HEK293 (cell line): ENCODE data around the gene SFT2D1.

Experiments used
- CTCF ChIA-PET: fragments of 350-600 bp; formaldehyde crosslinking; extraction: SDS; loops from one replicate; lab custom pipeline; 2021; ENCODE audit warnings: antibody characterized with exemption; lab: Yijun Ruan, JAX
- POLR2A ChIA-PET: fragments of 300-600 bp; formaldehyde crosslinking; extraction: SDS; loops from one replicate; lab custom pipeline; 2020; ENCODE audit warnings: antibody characterized with exemption, inconsistent platforms; lab: Yijun Ruan, JAX
- H3K27ac ChIP-seq: fragments of 200-500 bp; sonication (Bioruptor generic); 2 replicates; pipeline ENCODE4 v1.5.1; 2014; ENCODE audit warnings: low read depth, low read length, control low read depth, inconsistent platforms; ENCODE audit errors: extremely low read depth
- H3K36me3 ChIP-seq, 2 experiments: fragments of 200-500 bp in 1 of 2; sonication (Bioruptor generic) in 1 of 2; 1 replicate in 1 of 2; 2 replicates in 1 of 2; pipeline ENCODE4 v1.5.1; 2014 to 2017; ENCODE audit warnings: inconsistent platforms in 2 of 2, low read length in 2 of 2; ENCODE audit not compliant: control insufficient read depth in 2 of 2, insufficient read depth in 1 of 2
- H3K4me1 ChIP-seq: fragments of 200-500 bp; sonication (Bioruptor generic); 2 replicates; pipeline ENCODE4 v1.5.1; 2014; ENCODE audit warnings: mild to moderate bottlenecking, low read length, inconsistent platforms; ENCODE audit not compliant: control insufficient read depth, insufficient read depth
- H3K4me3 ChIP-seq: 2 replicates; pipeline ENCODE4 v1.5.1; 2011; ENCODE audit warnings: low read depth, mild to moderate bottlenecking, control low read depth, low read length, moderate library complexity
- H3K9me3 ChIP-seq: fragments of 200-500 bp; sonication (Bioruptor generic); 2 replicates; pipeline ENCODE4 v1.5.1; 2014; ENCODE audit warnings: low read depth, low read length, inconsistent platforms; ENCODE audit not compliant: control insufficient read depth, insufficient read depth
- EGR2 ChIP-seq: fragments of 450-650 bp; formaldehyde crosslinking; IDR thresholded peaks from 2 replicates; pipeline ENCODE4 v1.5.1; 2016; ENCODE audit warnings: low read depth, missing biosample characterization, missing genetic modification characterization
- PRDM1 ChIP-seq: fragments of 450-650 bp; formaldehyde crosslinking; IDR thresholded peaks from 2 replicates; pipeline ENCODE4; 2016; ENCODE audit warnings: missing biosample characterization, missing genetic modification characterization
- ZBTB7A ChIP-seq: fragments of 450-650 bp; formaldehyde crosslinking; IDR thresholded peaks from 2 replicates; pipeline ENCODE4 v1.5.1; 2016; ENCODE audit warnings: low read depth, missing biosample characterization, missing genetic modification characterization
- ZBTB8A ChIP-seq: fragments of 450-650 bp; formaldehyde crosslinking; IDR thresholded peaks from 2 replicates; pipeline ENCODE4 v1.5.1; 2016; ENCODE audit warnings: missing biosample characterization, missing genetic modification characterization
- ZEB2 ChIP-seq: fragments of 450-650 bp; formaldehyde crosslinking; IDR thresholded peaks from 2 replicates; pipeline ENCODE4 v1.5.1; 2016; ENCODE audit warnings: missing biosample characterization, missing genetic modification characterization
- ZFHX2 ChIP-seq: fragments of 450-650 bp; formaldehyde crosslinking; conservative IDR thresholded peaks from 2 replicates; pipeline ENCODE4 v1.5.1; 2016; ENCODE audit warnings: missing biosample characterization, missing genetic modification characterization
- ZNF157 ChIP-seq: fragments of 450-650 bp; formaldehyde crosslinking; IDR thresholded peaks from 2 replicates; pipeline ENCODE4 v1.5.1; 2016; ENCODE audit warnings: missing biosample characterization, missing genetic modification characterization
- ZNF280C ChIP-seq: fragments of 450-650 bp; formaldehyde crosslinking; IDR thresholded peaks from 2 replicates; pipeline ENCODE4 v1.5.1; 2016; ENCODE audit warnings: missing biosample characterization, missing genetic modification characterization
- ZNF335 ChIP-seq: fragments of 450-650 bp; formaldehyde crosslinking; conservative IDR thresholded peaks from 2 replicates; pipeline ENCODE4 v1.5.1; 2016; ENCODE audit warnings: missing biosample characterization, missing genetic modification characterization
- ZNF398 ChIP-seq: fragments of 450-650 bp; formaldehyde crosslinking; IDR thresholded peaks from 2 replicates; pipeline ENCODE4 v1.5.1; 2017; ENCODE audit warnings: missing biosample characterization, missing genetic modification characterization
- ZNF501 ChIP-seq: fragments of 450-650 bp; formaldehyde crosslinking; IDR thresholded peaks from 2 replicates; pipeline ENCODE4 v1.5.1; 2016; ENCODE audit warnings: missing biosample characterization, missing genetic modification characterization
- ZNF544 ChIP-seq: fragments of 450-650 bp; formaldehyde crosslinking; IDR thresholded peaks from 2 replicates; pipeline ENCODE4 v1.5.0; 2017; ENCODE audit warnings: missing biosample characterization, missing genetic modification characterization
- ZNF549 ChIP-seq: fragments of 450-650 bp; IDR thresholded peaks from 2 replicates; pipeline ENCODE4 v1.5.1; 2018; ENCODE audit warnings: missing biosample characterization, missing genetic modification characterization, mild to moderate bottlenecking, inconsistent platforms, moderate library complexity
- ZNF623 ChIP-seq: fragments of 450-650 bp; formaldehyde crosslinking; IDR thresholded peaks from 2 replicates; pipeline ENCODE4 v1.5.1; 2016; ENCODE audit warnings: missing biosample characterization, missing genetic modification characterization
- ZNF654 ChIP-seq: fragments of 450-650 bp; formaldehyde crosslinking; IDR thresholded peaks from 2 replicates; pipeline ENCODE4 v1.5.1; 2016; ENCODE audit warnings: low read depth, missing biosample characterization, missing genetic modification characterization
- ZNF707 ChIP-seq: fragments of 450-650 bp; formaldehyde crosslinking; IDR thresholded peaks from 2 replicates; pipeline ENCODE4 v1.5.1; 2016; ENCODE audit warnings: missing biosample characterization, missing genetic modification characterization
- ZNF791 ChIP-seq: fragments of 450-650 bp; formaldehyde crosslinking; IDR thresholded peaks from 2 replicates; pipeline ENCODE4 v1.5.1; 2016; ENCODE audit warnings: missing biosample characterization, missing genetic modification characterization
- ZNF837 ChIP-seq: fragments of 450-650 bp; formaldehyde crosslinking; IDR thresholded peaks from 2 replicates; pipeline ENCODE4 v1.5.1; 2016; ENCODE audit warnings: missing biosample characterization, missing genetic modification characterization
- TF ChIP-seq, protein P1 (sequence below): fragments of 450-650 bp; formaldehyde crosslinking; IDR thresholded peaks from 2 replicates; pipeline ENCODE4 v1.5.1; 2016; ENCODE audit warnings: missing biosample characterization, missing genetic modification characterization
- TF ChIP-seq, protein P2 (sequence below): fragments of 450-650 bp; formaldehyde crosslinking; IDR thresholded peaks from 2 replicates; pipeline ENCODE4 v1.5.1; 2016; ENCODE audit warnings: missing biosample characterization, missing genetic modification characterization

SFT2D1 gene

GRCh38 chr6:166301611-166302529 lies 40.5 kb downstream of the SFT2D1 start:
- CTCF ChIA-PET, result interaction anchor here (0.7 to 1.3 kb wide), 2 partner anchors 11 to 100 kb away, joined by 3 read pairs; no protein-coding TSS in a partner anchor
- H3K27ac ChIP-seq, result no peak overlapping the region
- POLR2A ChIA-PET, result no interaction called here
- TF ChIP-seq ZNF501 (tag by site-specific recombination) (no peak), ZNF623 (no peak), ZBTB8A (tag by site-specific recombination) (no peak), ZNF335 (no peak), EGR2 (tag by site-specific recombination) (no peak), ZNF398 (tag by site-specific recombination) (no peak)
- TF ChIP-seq, protein P1, sequence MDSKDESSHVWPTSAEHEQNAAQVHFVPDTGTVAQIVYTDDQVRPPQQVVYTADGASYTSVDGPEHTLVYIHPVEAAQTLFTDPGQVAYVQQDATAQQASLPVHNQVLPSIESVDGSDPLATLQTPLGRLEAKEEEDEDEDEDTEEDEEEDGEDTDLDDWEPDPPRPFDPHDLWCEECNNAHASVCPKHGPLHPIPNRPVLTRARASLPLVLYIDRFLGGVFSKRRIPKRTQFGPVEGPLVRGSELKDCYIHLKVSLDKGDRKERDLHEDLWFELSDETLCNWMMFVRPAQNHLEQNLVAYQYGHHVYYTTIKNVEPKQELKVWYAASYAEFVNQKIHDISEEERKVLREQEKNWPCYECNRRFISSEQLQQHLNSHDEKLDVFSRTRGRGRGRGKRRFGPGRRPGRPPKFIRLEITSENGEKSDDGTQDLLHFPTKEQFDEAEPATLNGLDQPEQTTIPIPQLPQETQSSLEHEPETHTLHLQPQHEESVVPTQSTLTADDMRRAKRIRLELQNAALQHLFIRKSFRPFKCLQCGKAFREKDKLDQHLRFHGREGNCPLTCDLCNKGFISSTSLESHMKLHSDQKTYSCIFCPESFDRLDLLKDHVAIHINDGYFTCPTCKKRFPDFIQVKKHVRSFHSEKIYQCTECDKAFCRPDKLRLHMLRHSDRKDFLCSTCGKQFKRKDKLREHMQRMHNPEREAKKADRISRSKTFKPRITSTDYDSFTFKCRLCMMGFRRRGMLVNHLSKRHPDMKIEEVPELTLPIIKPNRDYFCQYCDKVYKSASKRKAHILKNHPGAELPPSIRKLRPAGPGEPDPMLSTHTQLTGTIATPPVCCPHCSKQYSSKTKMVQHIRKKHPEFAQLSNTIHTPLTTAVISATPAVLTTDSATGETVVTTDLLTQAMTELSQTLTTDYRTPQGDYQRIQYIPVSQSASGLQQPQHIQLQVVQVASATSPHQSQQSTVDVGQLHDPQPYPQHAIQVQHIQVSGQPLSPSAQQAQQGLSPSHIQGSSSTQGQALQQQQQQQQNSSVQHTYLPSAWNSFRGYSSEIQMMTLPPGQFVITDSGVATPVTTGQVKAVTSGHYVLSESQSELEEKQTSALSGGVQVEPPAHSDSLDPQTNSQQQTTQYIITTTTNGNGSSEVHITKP (tag by site-specific recombination), result no peak
- TF ChIP-seq, protein P2, sequence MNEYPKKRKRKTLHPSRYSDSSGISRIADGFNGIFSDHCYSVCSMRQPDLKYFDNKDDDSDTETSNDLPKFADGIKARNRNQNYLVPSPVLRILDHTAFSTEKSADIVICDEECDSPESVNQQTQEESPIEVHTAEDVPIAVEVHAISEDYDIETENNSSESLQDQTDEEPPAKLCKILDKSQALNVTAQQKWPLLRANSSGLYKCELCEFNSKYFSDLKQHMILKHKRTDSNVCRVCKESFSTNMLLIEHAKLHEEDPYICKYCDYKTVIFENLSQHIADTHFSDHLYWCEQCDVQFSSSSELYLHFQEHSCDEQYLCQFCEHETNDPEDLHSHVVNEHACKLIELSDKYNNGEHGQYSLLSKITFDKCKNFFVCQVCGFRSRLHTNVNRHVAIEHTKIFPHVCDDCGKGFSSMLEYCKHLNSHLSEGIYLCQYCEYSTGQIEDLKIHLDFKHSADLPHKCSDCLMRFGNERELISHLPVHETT (tag by site-specific recombination), result no peak
- no peaks in the 10 kb centered on the region for H3K36me3 ChIP-seq
- H3K9me3 ChIP-seq, result no peaks in the 10 kb centered on the region
- no peaks in the 10 kb centered on the region for H3K4me1 ChIP-seq
- H3K4me3 ChIP-seq, result no peak overlapping the region

GRCh38 chr6:166300357-166300987 lies 41.9 kb downstream of the SFT2D1 start:
- no peak overlapping the region for H3K4me3 ChIP-seq
- no peaks in the 10 kb centered on the region for H3K4me1 ChIP-seq
- ChIA-PET CTCF (interaction anchor here (0.6 kb wide), 2 partner anchors 20 to 88 kb away, joined by 5 to 6 read pairs; no protein-coding TSS in a partner anchor), POLR2A (no interaction called here)
- H3K27ac ChIP-seq, result no peak overlapping the region
- TF ChIP-seq ZBTB7A (tag by site-specific recombination), result no peak
- TF ChIP-seq PRDM1 (tag by site-specific recombination), result peak; percentile 24; the same call in 1 of the 2 replicates
- H3K9me3 ChIP-seq, result no peaks in the 10 kb centered on the region
- H3K36me3 ChIP-seq, result no peaks in the 10 kb centered on the region

DNA sequence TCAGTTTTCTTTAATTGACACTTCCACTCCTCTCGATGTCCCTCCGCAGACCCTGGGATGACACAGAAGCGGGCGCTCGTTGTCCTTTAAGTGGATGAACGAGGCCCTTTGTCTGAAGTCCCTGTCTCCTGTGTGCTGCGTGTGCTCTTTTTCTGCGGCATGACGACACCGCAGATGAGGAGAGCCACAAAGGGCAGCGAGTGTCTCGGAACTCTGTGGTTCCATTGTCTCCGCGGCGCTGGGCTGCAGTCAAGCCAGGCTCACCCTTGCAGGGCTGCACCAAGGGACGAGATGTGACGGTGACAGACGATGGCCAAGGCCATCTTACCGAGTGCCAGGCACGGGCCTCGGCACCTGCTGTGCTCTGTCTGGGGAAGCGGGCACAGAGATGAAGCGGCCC lies 44.7 kb downstream of the SFT2D1 start:
- ChIA-PET CTCF (interaction anchor here (1.1 to 1.3 kb wide), 2 partner anchors 13 to 22 kb away, joined by 3 to 5 read pairs; no protein-coding TSS in a partner anchor), POLR2A (no interaction called here)
- H3K4me3 ChIP-seq, result no peak overlapping the region
- no peaks in the 10 kb centered on the region for H3K4me1 ChIP-seq
- no peak overlapping the region for H3K27ac ChIP-seq
- H3K9me3 ChIP-seq, result no peaks in the 10 kb centered on the region
- no peaks in the 10 kb centered on the region for H3K36me3 ChIP-seq
- TF ChIP-seq ZNF654 (no peak), ZNF837 (tag by site-specific recombination) (no peak), ZNF549 (no peak), ZNF791 (tag by site-specific recombination) (no peak), ZNF280C (no peak), ZNF544 (tag by site-specific recombination) (no peak), ZEB2 (tag by site-specific recombination) (no peak), ZNF157 (no peak), ZNF707 (tag by site-specific recombination) (no peak), ZFHX2 (tag by site-specific recombination) (no peak)
